Upper lobe of left lung (tissue), 6 donors: ENCODE measurements around the gene MAST4. TPM values are rescaled to one million over a fixed set of nuclear protein-coding genes. Genes with fewer than 3 reads are reported as not detected.

ENCODE experiments used
- ATAC-seq, 2 donors: fragments of 200-7000 bp; cut with Tn5 transposase; one replicate each; pipeline ENCODE4 v1.9.1; 2022; ENCODE audit warnings: mild to moderate bottlenecking in 2 of 2, moderate library complexity in 2 of 2; ENCODE audit not compliant: low FRiP score in 2 of 2
- DNase-seq, 2 donors: peaks; one replicate each; pipeline ENCODE4 v3.0.0-alpha.2; 2019 to 2020
- H3K27ac ChIP-seq, 4 donors: fragments of 200-600 bp; sonication (generic); one replicate each; pipeline ENCODE4 v1.5.1; 2016 to 2019
- H3K27me3 ChIP-seq, 4 donors: fragments of 200-600 bp; sonication (generic); one replicate each; pipeline ENCODE4 v1.5.1; 2017 to 2019
- H3K36me3 ChIP-seq, 4 donors: fragments of 200-600 bp; sonication (generic); one replicate each; pipeline ENCODE4 v1.5.1; 2016 to 2019
- H3K4me1 ChIP-seq, 4 donors: fragments of 200-600 bp; sonication (generic); one replicate each; pipeline ENCODE4 v1.5.1; 2018 to 2019
- H3K4me3 ChIP-seq, 4 donors: fragments of 200-600 bp; sonication (generic); one replicate each; pipeline ENCODE4 v1.5.1; 2017 to 2019; ENCODE audit warnings: mild to moderate bottlenecking in 2 of 4, moderate library complexity in 1 of 4
- H3K9me3 ChIP-seq, 4 donors: fragments of 200-600 bp; sonication (generic); one replicate each; pipeline ENCODE4 v1.5.1; 2018 to 2019
- CTCF ChIP-seq, 6 experiments: fragments of 450-650 bp in 4 of 6; fragments of 200-600 bp in 2 of 6; sonication (generic) in 2 of 6; IDR thresholded peaks; one replicate each; pipeline ENCODE4 v1.5.1; 2016 to 2019; ENCODE audit warnings: antibody characterized with exemption in 6 of 6
- EP300 ChIP-seq, 4 donors: sonication (generic); formaldehyde crosslinking; IDR thresholded peaks; one replicate each; pipeline ENCODE4 v1.5.1; 2017; ENCODE audit warnings: antibody characterized with exemption in 4 of 4, control low read depth in 2 of 4
- POLR2A ChIP-seq, 4 donors: fragments of 450-650 bp; IDR thresholded peaks; one replicate each; pipeline ENCODE4 v1.5.1; 2016 to 2017; ENCODE audit warnings: antibody characterized with exemption in 4 of 4, mild to moderate bottlenecking in 2 of 4
- POLR2AphosphoS5 ChIP-seq, 2 donors: sonication (generic); formaldehyde crosslinking; IDR thresholded peaks; one replicate each; pipeline ENCODE4 v1.5.1; 2017; ENCODE audit warnings: antibody characterized with exemption in 2 of 2
- WGBS, 2 donors: methylation state at CpG; one replicate each; pipeline ENCODE4 v1.1.5; 2017 to 2018; 5-methylcytosine and 5-hydroxymethylcytosine counted together
- total RNA-seq, 6 donors: library from RNA; depleted of rRNA in 4 of 6; stranded (reverse); fragments of >200 nt in 4 of 6; gene quantifications; one replicate each; pipeline versions ENCODE4 v1.1.0 to v1.2.1, GENCODE V29; 2016 to 2021
- donor health status: DM: no; HTN: no; CAD: no; lungs with moderate emphysema.
- donor health status: DM: no; HTN: yes; CAD: no; lungs with severe emphysema.

Gene MAST4
- total RNA-seq, 6 donors from 2014 or later = 44.8 to 229 (median 66.4) TPM

- peak overlapping the region in 1 of 4 donors; percentile 1 for H3K27ac ChIP-seq
- peak overlapping the region in 1 of 4 donors; percentile 5 for H3K4me3 ChIP-seq
- H3K27me3 ChIP-seq = no peaks in the 10 kb centered on the region
- no peak for DNase-seq
- no peaks in the 10 kb centered on the region for H3K9me3 ChIP-seq
- WGBS, 2 donors = 75 to 84% methylated on average over 14 of the region's 14 CpGs
- peaks cover 0 to 3% (median 2%) of the 10 kb centered on the region in 4 donors for H3K4me1 ChIP-seq
- peaks cover 3 to 76% (median 28%) of the 10 kb centered on the region in 4 donors for H3K36me3 ChIP-seq
- no peak for ATAC-seq
- TF ChIP-seq EP300 (IDR thresholded peaks at IDR 0.05) = no peak
- no peak for TF ChIP-seq CTCF (IDR thresholded peaks at IDR 0.05)
- TF ChIP-seq POLR2A (IDR thresholded peaks at IDR 0.05) = no peak
- TF ChIP-seq POLR2AphosphoS5 (IDR thresholded peaks at IDR 0.05) = no peak
Measured at GRCh38 chr5:67149057-67149950, 553.1 kb downstream of the MAST4 start.

- H3K27me3 ChIP-seq = no peaks in the 10 kb centered on the region
- no peaks in the 10 kb centered on the region for H3K9me3 ChIP-seq
- DNase-seq (no peak), ATAC-seq (peak in 1 of 2 donors; percentile 53)
- H3K27ac ChIP-seq = no peak overlapping the region
- H3K36me3 ChIP-seq = peaks cover 3 to 76% (median 24%) of the 10 kb centered on the region in 4 donors
- H3K4me3 ChIP-seq = peak overlapping the region in 1 of 4 donors; percentile 5
- H3K4me1 ChIP-seq = peaks cover 0 to 9% (median 2%) of the 10 kb centered on the region in 4 donors
- TF ChIP-seq CTCF (IDR thresholded peaks at IDR 0.05) = peak in 3 of 6 experiments; percentile 8 to 21 (median 14)
- no peak for TF ChIP-seq POLR2AphosphoS5 (IDR thresholded peaks at IDR 0.05)
- WGBS, 2 donors = 90 to 92% methylated on average over 1 of the region's 1 CpG
Measured at GRCh38 chr5:67149951-67150523, 553.8 kb downstream of the MAST4 start.

DNA sequence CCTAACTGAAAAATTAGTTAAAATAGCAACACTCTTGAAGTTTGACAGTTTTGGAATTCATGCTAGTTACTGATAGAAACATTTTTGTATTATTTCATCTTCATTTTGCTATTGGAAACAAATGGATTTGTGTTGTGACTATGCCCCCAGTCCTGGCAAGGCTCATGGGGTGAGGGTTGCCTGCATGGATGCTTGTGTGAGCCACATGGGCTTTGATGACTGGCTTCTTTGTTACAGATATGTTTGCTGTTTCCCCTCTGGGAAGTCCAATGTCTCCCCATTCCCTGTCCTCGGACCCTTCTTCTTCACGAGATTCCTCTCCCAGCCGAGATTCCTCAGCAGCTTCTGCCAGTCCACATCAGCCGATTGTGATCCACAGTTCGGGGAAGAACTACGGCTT is 556.2 kb downstream of the MAST4 start:
- no peak for ATAC-seq
- H3K36me3 ChIP-seq = peaks cover 0 to 67% (median 17%) of the 10 kb centered on the region in 4 donors
- no peak overlapping the region for H3K4me3 ChIP-seq
- no peak for DNase-seq
- WGBS, 2 donors = 95 to 96% methylated on average over 6 of the region's 6 CpGs
- peaks cover 0 to 9% (median 2%) of the 10 kb centered on the region in 4 donors for H3K4me1 ChIP-seq
- H3K27me3 ChIP-seq = no peaks in the 10 kb centered on the region
- H3K9me3 ChIP-seq = no peaks in the 10 kb centered on the region
- TF ChIP-seq POLR2A (IDR thresholded peaks at IDR 0.05) = no peak
- TF ChIP-seq POLR2AphosphoS5 (IDR thresholded peaks at IDR 0.05) = no peak
- TF ChIP-seq CTCF (IDR thresholded peaks at IDR 0.05) = no peak
- no peak for TF ChIP-seq EP300 (IDR thresholded peaks at IDR 0.05)
- no peak overlapping the region for H3K27ac ChIP-seq

DNA sequence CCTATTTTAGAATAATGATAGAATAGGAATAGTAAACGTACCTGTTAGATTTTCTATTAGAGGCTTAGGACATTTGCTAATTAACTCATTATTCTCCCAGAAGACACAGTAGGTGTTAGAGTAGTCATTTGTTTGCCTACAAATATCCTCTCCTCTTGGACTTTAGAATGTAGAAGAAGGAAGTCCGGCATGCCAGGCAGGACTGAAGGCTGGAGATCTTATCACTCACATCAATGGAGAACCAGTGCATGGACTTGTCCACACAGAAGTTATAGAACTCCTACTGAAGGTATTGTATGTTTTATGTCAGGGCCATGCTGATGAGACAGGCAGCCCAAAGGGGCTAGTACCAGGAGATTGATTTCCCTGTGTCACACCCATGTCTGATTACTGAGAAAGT is 557.1 kb downstream of the MAST4 start:
- Histone ChIP-seq H3K27me3 (no peaks in the 10 kb centered on the region), H3K27ac (no peak overlapping the region), H3K4me3 (no peak overlapping the region), H3K4me1 (peaks cover 0 to 9% (median 2%) of the 10 kb centered on the region in 4 donors), H3K36me3 (peaks cover 0 to 71% (median 17%) of the 10 kb centered on the region in 4 donors), H3K9me3 (no peaks in the 10 kb centered on the region)
- ATAC-seq = no peak
- no peak for TF ChIP-seq EP300 (IDR thresholded peaks at IDR 0.05)
- TF ChIP-seq CTCF (IDR thresholded peaks at IDR 0.05) = no peak
- no peak for TF ChIP-seq POLR2A (IDR thresholded peaks at IDR 0.05)
- no peak for TF ChIP-seq POLR2AphosphoS5 (IDR thresholded peaks at IDR 0.05)
- WGBS, 2 donors = 62 to 65% methylated on average over 2 of the region's 2 CpGs
- no peak for DNase-seq
